Epithelial cell of proximal tubule (primary cell): ENCODE measurements around the gene TEX19. TPM values are rescaled to one million over a fixed set of nuclear protein-coding genes. Genes with fewer than 3 reads are reported as not detected.

Experiments used
- DNase-seq: peaks from one replicate; pipeline ENCODE4 v3.0.0-alpha.2; 2011; ENCODE audit warnings: low read depth
- H3K4me3 ChIP-seq: 2 replicates; pipeline ENCODE4 v1.5.1; 2011; ENCODE audit warnings: low read depth, mild to moderate bottlenecking, low read length
- total RNA-seq: library from RNA; depleted of rRNA; stranded (reverse); fragments of >200 nt; gene quantifications from 2 replicates; pipeline ENCODE4 v1.2.3, GENCODE V29; 2015
- TF ChIP-seq, protein P1 (sequence below): conservative IDR thresholded peaks from 2 replicates; pipeline ENCODE4 v1.5.1; 2012; ENCODE audit warnings: low read depth, mild to moderate bottlenecking, low read length

TEX19 gene
- total RNA-seq, 1 donor from 2014 or later = not detected

DNA sequence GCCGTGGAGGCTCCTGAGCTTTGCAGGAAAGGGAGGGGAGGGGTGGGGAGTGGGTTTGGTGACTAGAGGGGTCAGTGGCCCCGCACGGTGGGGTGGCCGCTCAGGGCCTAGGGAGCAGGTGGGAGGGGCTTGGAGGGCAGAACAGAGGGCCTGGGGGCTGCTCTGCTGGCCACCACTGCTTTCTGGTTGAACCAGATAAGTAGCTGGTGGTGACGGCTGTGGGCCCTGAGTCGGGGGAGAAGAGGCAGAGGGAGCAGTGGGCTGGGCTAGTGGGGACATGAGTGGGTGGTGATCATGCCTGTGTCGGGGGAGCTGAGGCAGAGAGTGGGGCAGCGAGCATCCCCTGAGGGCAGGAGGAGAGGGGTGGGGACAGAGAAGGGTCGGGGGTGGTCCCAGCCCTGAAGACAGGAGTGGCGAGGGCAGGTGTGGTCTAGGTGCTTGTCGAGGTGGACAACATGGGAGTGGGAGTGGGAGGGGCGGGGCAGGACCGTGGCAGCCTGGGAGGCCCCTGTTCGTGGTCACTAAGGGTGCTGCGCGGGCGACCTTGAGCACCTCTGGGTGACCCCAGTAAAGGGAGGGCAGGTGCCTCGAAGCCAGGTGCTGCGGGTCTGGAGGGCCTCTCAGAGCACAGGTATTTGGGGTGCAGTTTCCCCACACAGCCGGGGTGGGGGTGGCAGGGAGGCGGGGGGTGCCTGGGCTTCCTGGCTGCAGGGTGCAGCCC is 35.4 kb upstream of the TEX19 start:
- TF ChIP-seq, protein P1, sequence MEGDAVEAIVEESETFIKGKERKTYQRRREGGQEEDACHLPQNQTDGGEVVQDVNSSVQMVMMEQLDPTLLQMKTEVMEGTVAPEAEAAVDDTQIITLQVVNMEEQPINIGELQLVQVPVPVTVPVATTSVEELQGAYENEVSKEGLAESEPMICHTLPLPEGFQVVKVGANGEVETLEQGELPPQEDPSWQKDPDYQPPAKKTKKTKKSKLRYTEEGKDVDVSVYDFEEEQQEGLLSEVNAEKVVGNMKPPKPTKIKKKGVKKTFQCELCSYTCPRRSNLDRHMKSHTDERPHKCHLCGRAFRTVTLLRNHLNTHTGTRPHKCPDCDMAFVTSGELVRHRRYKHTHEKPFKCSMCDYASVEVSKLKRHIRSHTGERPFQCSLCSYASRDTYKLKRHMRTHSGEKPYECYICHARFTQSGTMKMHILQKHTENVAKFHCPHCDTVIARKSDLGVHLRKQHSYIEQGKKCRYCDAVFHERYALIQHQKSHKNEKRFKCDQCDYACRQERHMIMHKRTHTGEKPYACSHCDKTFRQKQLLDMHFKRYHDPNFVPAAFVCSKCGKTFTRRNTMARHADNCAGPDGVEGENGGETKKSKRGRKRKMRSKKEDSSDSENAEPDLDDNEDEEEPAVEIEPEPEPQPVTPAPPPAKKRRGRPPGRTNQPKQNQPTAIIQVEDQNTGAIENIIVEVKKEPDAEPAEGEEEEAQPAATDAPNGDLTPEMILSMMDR = no peak
- DNase-seq = no peak
- no peak overlapping the region for H3K4me3 ChIP-seq

DNA sequence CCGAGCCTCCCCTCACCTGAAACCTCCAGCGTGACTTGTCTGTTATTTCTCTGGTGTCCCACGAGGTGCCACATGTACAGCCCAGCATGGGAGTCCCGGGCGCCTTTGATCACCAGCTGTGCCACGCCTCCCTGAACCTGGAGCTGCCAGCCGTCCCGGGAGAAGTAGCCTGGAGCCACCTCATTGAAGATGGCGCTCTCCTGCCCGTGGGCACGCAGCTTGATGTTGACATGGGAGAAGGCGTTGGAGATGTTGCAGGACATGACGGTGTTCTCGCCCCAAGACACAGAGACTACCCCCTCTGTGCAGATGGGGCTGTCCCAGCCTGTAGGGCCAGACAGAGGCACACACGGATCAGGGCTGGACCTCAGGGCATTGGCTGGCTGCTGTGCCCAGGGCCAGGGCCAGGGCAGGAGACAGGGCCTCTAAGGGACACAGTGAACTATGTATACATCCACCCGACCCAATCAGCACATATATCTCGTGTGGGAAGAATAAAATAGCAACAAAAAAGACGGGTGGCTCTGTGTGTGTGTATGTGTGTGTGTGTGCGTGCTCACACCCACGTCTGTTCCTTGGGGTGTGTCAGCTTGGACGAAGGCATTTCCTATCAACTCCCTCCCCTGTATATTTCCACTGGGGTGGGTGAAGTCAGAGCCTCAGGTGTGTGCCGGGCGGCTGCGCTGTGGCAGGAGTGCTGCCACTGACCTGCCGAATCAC is 34.3 kb upstream of the TEX19 start:
- TF ChIP-seq, protein P1 = no peak
- DNase-seq = no peak
- H3K4me3 ChIP-seq = no peak overlapping the region

DNA sequence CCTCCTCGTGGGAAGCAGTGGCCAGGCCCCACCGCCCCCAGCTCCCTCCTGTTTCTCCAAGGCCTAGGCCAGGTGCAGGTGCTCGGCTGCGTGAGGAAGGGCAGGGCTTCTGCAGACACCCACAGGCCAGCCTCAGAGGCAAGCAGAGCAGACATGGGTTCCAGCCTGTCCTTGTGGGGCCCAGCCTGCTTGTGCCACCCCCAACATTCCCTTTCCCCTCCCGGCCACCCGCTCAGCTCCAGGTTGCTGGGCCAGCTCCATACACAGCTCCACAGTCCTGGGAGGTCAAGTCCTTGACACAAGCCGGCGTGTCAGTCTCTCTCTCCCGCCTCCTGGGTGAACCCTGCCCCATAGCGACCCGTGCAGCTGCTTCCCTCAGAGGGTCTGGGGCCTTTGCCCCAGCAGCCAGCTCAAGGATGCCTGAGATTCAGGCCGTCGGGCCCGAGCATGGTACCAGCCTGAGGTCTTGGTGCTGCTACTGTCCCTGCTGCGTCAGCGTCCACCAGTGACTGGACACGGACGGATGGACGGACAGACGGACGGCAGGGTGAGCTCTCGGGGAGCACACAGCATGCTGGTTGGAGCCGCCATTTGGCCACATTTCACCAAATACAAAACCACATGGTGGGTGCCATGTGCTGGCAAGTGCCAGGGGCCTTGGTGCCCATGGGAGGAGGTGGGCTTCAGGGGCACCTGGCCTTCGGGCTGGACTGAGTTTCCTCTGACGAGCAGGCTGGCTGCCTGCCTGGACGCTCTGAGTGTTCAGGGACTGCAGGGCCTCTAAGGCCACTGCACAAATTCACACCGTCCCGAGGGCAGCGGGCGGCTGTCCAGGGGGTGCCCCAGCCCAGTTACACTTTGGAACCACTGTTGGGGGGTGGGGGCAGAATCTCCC is 33.5 kb upstream of the TEX19 start:
- TF ChIP-seq, protein P1 = no peak
- H3K4me3 ChIP-seq = no peak overlapping the region
- DNase-seq = no peak

DNA sequence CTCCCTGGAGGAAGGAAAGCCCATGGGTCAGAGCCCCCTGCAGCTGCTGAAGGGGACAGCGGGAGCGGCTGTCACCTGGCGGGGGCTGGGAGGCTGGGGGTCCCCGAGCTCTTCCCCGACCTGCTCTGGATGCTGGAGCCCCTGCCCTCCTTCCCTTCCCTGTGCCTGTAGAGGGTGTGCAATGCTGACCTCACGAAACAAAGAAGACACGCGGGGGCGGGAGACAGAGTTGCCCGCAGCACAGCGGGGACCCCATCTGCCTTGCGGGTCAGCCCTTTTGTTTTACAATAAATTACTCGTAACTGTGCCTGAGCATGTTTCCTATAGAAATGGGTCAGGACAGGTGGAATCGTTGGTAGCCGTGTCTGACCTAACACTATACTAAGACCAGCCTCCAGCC is 31.8 kb upstream of the TEX19 start:
- H3K4me3 ChIP-seq = no peak overlapping the region
- TF ChIP-seq, protein P1 = no peak
- DNase-seq = no peak

DNA sequence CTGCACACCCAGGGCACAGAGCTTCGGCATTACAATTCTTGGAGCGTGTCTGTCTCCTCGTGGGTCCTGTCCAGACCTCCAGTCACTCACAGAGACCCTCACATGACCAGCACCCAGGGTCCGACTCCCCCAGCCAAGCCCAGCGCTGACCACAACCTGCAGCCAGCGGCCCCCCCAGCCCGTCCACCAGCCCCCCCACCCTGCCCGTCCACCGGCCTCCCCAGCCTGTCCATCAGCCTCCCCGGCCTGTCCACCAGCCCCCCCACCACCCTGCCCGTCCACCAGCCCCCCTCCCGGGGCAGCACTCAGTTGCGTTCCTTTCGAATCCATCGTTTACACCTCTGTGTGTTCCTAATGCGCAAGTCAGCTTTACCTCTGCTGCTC is 31.3 kb upstream of the TEX19 start:
- TF ChIP-seq, protein P1 = no peak

DNA sequence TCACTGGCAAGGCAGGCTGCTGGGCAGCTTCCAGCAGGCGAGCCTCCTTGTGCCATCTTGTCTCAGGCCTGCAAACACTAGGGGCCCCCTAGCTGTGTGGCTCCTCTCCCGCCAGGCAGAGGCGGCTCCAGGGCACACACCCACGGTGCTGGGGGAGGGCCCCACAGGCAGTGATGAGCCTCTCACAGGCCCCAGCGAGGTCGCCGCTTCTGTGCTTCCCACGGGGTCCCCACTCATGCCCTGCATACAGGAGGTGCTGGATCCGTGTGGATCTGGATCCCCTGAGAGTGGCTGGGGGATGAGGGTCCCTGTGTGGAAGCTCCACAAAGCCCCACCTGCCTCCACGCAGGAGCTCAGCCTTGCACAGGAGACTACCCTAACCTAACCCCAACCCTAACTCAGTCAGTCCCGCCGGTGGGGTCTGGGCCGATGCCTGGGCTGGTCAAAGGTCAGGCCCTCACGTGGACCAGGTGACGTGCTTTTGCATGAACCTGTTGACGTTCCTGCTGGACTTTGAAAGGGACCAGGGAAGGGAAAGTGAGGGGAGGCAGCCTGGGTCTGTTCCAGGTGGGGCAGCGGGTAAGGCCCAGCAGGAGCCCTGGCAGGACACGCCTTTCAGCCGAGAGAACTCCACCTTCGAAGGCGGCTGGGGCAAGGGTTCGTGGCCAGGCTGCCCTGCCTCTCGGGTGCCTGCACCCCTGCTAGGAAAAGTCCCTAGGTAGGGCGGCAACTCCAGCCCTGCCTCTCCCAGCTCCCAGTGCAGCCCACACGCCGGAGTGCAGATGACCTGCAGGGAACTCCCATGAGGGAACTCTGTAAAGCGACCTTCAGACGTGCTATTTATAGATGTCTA is 30.7 kb upstream of the TEX19 start:
- TF ChIP-seq, protein P1 = no peak
- H3K4me3 ChIP-seq = no peak overlapping the region
- DNase-seq = no peak

More for the DNA sequence above, 31.3 kb upstream of the TEX19 start:
- H3K4me3 ChIP-seq = no peak overlapping the region
- no peak for DNase-seq
